Measurements from ENCODE around the gene IL10RA.

GRCh38 chr11:117946156-117946841 is 39.9 kb upstream of the IL10RA start:
- no peak for TF ChIP-seq POLR2A (IDR thresholded peaks at IDR 0.05)
- no peak for TF ChIP-seq CTCF (IDR thresholded peaks at IDR 0.05)
